B cell (primary cell): ENCODE results near the gene ITPR1.

Experiments used
- CTCF ChIP-seq: fragments of 200-600 bp; IDR thresholded peaks from one replicate; pipeline ENCODE4 v1.8.0; 2022; ENCODE audit warnings: antibody characterized with exemption, mild to moderate bottlenecking
- EZH2 ChIP-seq: IDR thresholded peaks from 2 replicates; pipeline ENCODE4 v1.6.1; 2012; ENCODE audit warnings: borderline replicate concordance, low read depth, mild to moderate bottlenecking, moderate library complexity, low read length; ENCODE audit not compliant: insufficient read depth, poor library complexity, severe bottlenecking

- TF ChIP-seq CTCF = no peak
- no peak for TF ChIP-seq EZH2
These were observed 292.4 kb downstream of the ITPR1 start for GRCh38 chr3:4785551-4785950.
